A549 (cell line): Measurements from ENCODE around the gene ICAM2.
"Not testable (repeated sequence)": the region's sequence is repeated elsewhere in the genome, so short reads cannot be mapped to it uniquely, and the experiment has no call there.

Experiments
- CEBPB ChIP-seq, 2 experiments: fragments of >200 bp in 1 of 2; sonication (Bioruptor Twin) in 1 of 2; formaldehyde crosslinking in 1 of 2; IDR thresholded peaks; 2 replicates each; pipeline ENCODE4 v1.6.1; 2012 to 2016
- GATA3 ChIP-seq: IDR thresholded peaks from 2 replicates; pipeline ENCODE4 v1.6.1; 2012; ENCODE audit warnings: borderline replicate concordance
- NR3C1 ChIP-seq: fragments of >200 bp; sonication (Bioruptor Twin); formaldehyde crosslinking; IDR thresholded peaks from 3 replicates; pipeline ENCODE4 v1.6.1; 2017
- PHF8 ChIP-seq: fragments of 200-600 bp; sonication (generic); IDR thresholded peaks from 2 replicates; pipeline ENCODE4 v1.6.1; 2016; ENCODE audit warnings: low read depth, mild to moderate bottlenecking, antibody characterized with exemption, moderate library complexity, borderline replicate concordance
- RARB ChIP-seq: fragments of 250-450 bp; sonication (Bioruptor Pico); IDR thresholded peaks from 2 replicates; pipeline ENCODE4 v1.8.0; 2021; ENCODE audit warnings: mild to moderate bottlenecking, moderate library complexity
- RCOR1 ChIP-seq: fragments of 150-350 bp; IDR thresholded peaks from 2 replicates; pipeline ENCODE4 v1.6.1; 2014; ENCODE audit warnings: antibody characterized with exemption, low read length, low read depth
- REST ChIP-seq: fragments of 200-600 bp; sonication (generic); IDR thresholded peaks from 2 replicates; pipeline ENCODE4 v1.6.1; 2016; ENCODE audit warnings: antibody characterized with exemption, mild to moderate bottlenecking, moderate library complexity
- RFX5 ChIP-seq: fragments of 450-650 bp; IDR thresholded peaks from 2 replicates; pipeline ENCODE4 v1.7.1; 2014; ENCODE audit warnings: antibody characterized with exemption, mild to moderate bottlenecking, moderate library complexity
- USF2 ChIP-seq: fragments of 450-650 bp; IDR thresholded peaks from 2 replicates; pipeline ENCODE4 v1.6.1; 2014; ENCODE audit warnings: antibody characterized with exemption
- TF ChIP-seq, protein P1 (sequence below): fragments of >200 bp; sonication (Bioruptor Twin); formaldehyde crosslinking; IDR thresholded peaks from 3 replicates; pipeline ENCODE4 v1.5.1; 2016
- TF ChIP-seq, protein P2 (sequence below): IDR thresholded peaks from 2 replicates; pipeline ENCODE4 v1.6.1; 2012
- TF ChIP-seq, protein P3 (sequence below): fragments of >200 bp; sonication (Bioruptor Twin); formaldehyde crosslinking; IDR thresholded peaks from 3 replicates; pipeline ENCODE4 v1.6.1; 2016

- TF ChIP-seq, protein P1, sequence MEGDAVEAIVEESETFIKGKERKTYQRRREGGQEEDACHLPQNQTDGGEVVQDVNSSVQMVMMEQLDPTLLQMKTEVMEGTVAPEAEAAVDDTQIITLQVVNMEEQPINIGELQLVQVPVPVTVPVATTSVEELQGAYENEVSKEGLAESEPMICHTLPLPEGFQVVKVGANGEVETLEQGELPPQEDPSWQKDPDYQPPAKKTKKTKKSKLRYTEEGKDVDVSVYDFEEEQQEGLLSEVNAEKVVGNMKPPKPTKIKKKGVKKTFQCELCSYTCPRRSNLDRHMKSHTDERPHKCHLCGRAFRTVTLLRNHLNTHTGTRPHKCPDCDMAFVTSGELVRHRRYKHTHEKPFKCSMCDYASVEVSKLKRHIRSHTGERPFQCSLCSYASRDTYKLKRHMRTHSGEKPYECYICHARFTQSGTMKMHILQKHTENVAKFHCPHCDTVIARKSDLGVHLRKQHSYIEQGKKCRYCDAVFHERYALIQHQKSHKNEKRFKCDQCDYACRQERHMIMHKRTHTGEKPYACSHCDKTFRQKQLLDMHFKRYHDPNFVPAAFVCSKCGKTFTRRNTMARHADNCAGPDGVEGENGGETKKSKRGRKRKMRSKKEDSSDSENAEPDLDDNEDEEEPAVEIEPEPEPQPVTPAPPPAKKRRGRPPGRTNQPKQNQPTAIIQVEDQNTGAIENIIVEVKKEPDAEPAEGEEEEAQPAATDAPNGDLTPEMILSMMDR = not testable (repeated sequence)
- TF ChIP-seq, protein P2, sequence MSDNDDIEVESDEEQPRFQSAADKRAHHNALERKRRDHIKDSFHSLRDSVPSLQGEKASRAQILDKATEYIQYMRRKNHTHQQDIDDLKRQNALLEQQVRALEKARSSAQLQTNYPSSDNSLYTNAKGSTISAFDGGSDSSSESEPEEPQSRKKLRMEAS = not testable (repeated sequence)
- not testable (repeated sequence) for TF ChIP-seq REST; USF2; GATA3; PHF8; CEBPB (IDR thresholded peaks at IDR 0.05); NR3C1; RARB (CRISPR knock-in tag); RCOR1; RFX5
- TF ChIP-seq, protein P3, sequence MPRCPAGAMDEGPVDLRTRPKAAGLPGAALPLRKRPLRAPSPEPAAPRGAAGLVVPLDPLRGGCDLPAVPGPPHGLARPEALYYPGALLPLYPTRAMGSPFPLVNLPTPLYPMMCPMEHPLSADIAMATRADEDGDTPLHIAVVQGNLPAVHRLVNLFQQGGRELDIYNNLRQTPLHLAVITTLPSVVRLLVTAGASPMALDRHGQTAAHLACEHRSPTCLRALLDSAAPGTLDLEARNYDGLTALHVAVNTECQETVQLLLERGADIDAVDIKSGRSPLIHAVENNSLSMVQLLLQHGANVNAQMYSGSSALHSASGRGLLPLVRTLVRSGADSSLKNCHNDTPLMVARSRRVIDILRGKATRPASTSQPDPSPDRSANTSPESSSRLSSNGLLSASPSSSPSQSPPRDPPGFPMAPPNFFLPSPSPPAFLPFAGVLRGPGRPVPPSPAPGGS = not testable (repeated sequence)
These were observed 37.8 kb downstream of the ICAM2 start for GRCh38 chr17:63982641-63983040.
